A673 (cell line): ENCODE data around the gene WDR88. TPM values are rescaled to one million over a fixed set of nuclear protein-coding genes. Genes with fewer than 3 reads are reported as not detected.
"Not testable (repeated sequence)": the region's sequence is repeated elsewhere in the genome, so short reads cannot be mapped to it uniquely, and the experiment has no call there.

Experiments
- BruUV-seq: library from RNA; stranded (reverse); fragments of 400-500 nt; replicated peaks from 2 replicates; lab custom pipeline; 2021; lab: Mats Ljungman, UMichigan
- CTCF ChIA-PET: fragments of 300-600 bp; sonication (Branson Sonifier 250); formaldehyde crosslinking; loops from one replicate; lab custom pipeline; 2022; ENCODE audit warnings: antibody characterized with exemption; lab: Charles Lee
- POLR2A ChIA-PET: fragments of 300-600 bp; sonication (Branson Sonifier 250); formaldehyde crosslinking; loops from one replicate; lab custom pipeline; 2022; ENCODE audit warnings: antibody characterized with exemption; ENCODE audit not compliant: low non-redundant PET; lab: Charles Lee
- DNase-seq: peaks from one replicate; pipeline ENCODE4 v3.0.0-alpha.2; 2015; ENCODE audit warnings: low spot score
- H3K27ac ChIP-seq: fragments of 200-600 bp; sonication (generic); 2 replicates; pipeline ENCODE4 v1.5.1; 2016; ENCODE audit warnings: mixed run types, low read depth, mild to moderate bottlenecking, mixed read lengths, antibody characterized with exemption, low read length; ENCODE audit not compliant: poor library complexity, severe bottlenecking
- H3K27me3 ChIP-seq: fragments of 200-600 bp; sonication (generic); replicated peaks from 2 replicates; pipeline ENCODE4 v1.6.1; 2017; ENCODE audit warnings: mixed run types, low read depth, mild to moderate bottlenecking, mixed read lengths, antibody characterized with exemption, low read length; ENCODE audit not compliant: insufficient read depth, poor library complexity
- H3K36me3 ChIP-seq: fragments of 200-600 bp; sonication (generic); 2 replicates; pipeline ENCODE4 v1.6.1; 2016; ENCODE audit warnings: mixed run types, mild to moderate bottlenecking, mixed read lengths, antibody characterized with exemption, low read length; ENCODE audit not compliant: insufficient read depth, poor library complexity, severe bottlenecking
- H3K4me1 ChIP-seq: fragments of 200-600 bp; sonication (generic); 2 replicates; pipeline ENCODE4 v1.6.1; 2017; ENCODE audit warnings: mixed run types, mild to moderate bottlenecking, mixed read lengths, antibody characterized with exemption, low read length; ENCODE audit not compliant: insufficient read depth, poor library complexity, severe bottlenecking
- H3K4me3 ChIP-seq: fragments of 200-600 bp; sonication (generic); 2 replicates; pipeline ENCODE4 v1.5.1; 2016; ENCODE audit warnings: low read depth, mixed run types, mild to moderate bottlenecking, mixed read lengths, low read length; ENCODE audit not compliant: poor library complexity, severe bottlenecking
- H3K9me3 ChIP-seq: fragments of 200-600 bp; sonication (generic); 2 replicates; pipeline ENCODE4 v1.6.1; 2016; ENCODE audit warnings: mixed run types, low read depth, mild to moderate bottlenecking, mixed read lengths, antibody characterized with exemption, low read length; ENCODE audit not compliant: poor library complexity, severe bottlenecking
- EZH2 ChIP-seq: fragments of 200-600 bp; sonication (generic); IDR thresholded peaks from 2 replicates; pipeline ENCODE4 v1.6.1; 2017; ENCODE audit warnings: borderline replicate concordance, low read depth, mild to moderate bottlenecking, mixed read lengths, antibody characterized with exemption, low read length; ENCODE audit not compliant: poor library complexity, severe bottlenecking
- intact Hi-C: fragments of 100-400 bp; cut with micrococcal nuclease; formaldehyde crosslinking; loops from one replicate; pipeline ENCODE4 v1.10.0; 2022; ENCODE audit not compliant: unreplicated experiment
- total RNA-seq: library from RNA; stranded (reverse); gene quantifications from 2 replicates; pipeline ENCODE4 v1.2.3, GENCODE V29; 2021
- TF ChIP-seq, protein P1 (sequence below): fragments of 300-800, 200-600 bp; sonication (generic); conservative IDR thresholded peaks from 2 replicates; pipeline ENCODE4 v1.5.1; 2017; ENCODE audit warnings: low read depth, mild to moderate bottlenecking, antibody characterized with exemption, low read length, moderate library complexity, mixed read lengths

Gene WDR88
- total RNA-seq, 1 experiment from 2014 or later = not detected

DNA sequence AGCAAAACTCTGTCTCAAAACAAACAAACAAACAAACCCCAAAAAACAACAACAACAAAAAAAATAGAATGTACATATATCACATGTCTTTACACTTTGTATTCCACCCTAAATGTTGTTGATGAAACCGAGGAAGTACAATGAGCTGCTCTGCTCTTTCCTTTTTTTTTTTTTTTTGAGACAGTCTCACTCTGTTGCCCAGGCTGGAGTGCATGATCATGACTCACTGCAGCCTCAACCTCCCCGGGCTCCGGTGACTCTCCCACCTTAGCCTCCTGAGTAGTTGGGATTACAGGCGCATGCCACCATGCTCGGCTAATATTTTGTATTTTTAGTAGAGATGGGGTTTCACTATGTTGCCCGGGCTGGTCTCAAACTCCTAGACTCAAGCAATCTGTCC is 31.6 kb downstream of the WDR88 start:
- POLR2A ChIA-PET = no interaction called here
- no peaks in the 10 kb centered on the region for H3K4me1 ChIP-seq
- H3K4me3 ChIP-seq = no peak overlapping the region
- intact Hi-C loops = no loop called here
- BruUV-seq = no TSS peak
- no peaks in the 10 kb centered on the region for H3K27me3 ChIP-seq
- DNase-seq = no peak
- H3K36me3 ChIP-seq = no peaks in the 10 kb centered on the region
- no peaks in the 10 kb centered on the region for H3K9me3 ChIP-seq
- CTCF ChIA-PET = interaction anchor here (0.6 kb wide), 1 partner anchor 19 kb away, joined by 3 read pairs; no protein-coding TSS in a partner anchor
- no peak overlapping the region for H3K27ac ChIP-seq
- TF ChIP-seq, protein P1, sequence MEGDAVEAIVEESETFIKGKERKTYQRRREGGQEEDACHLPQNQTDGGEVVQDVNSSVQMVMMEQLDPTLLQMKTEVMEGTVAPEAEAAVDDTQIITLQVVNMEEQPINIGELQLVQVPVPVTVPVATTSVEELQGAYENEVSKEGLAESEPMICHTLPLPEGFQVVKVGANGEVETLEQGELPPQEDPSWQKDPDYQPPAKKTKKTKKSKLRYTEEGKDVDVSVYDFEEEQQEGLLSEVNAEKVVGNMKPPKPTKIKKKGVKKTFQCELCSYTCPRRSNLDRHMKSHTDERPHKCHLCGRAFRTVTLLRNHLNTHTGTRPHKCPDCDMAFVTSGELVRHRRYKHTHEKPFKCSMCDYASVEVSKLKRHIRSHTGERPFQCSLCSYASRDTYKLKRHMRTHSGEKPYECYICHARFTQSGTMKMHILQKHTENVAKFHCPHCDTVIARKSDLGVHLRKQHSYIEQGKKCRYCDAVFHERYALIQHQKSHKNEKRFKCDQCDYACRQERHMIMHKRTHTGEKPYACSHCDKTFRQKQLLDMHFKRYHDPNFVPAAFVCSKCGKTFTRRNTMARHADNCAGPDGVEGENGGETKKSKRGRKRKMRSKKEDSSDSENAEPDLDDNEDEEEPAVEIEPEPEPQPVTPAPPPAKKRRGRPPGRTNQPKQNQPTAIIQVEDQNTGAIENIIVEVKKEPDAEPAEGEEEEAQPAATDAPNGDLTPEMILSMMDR = no peak

- H3K4me3 ChIP-seq, H3K27ac ChIP-seq, H3K4me1 ChIP-seq, intact Hi-C loops, H3K27me3 ChIP-seq, H3K9me3 ChIP-seq, H3K36me3 ChIP-seq, DNase-seq, POLR2A ChIA-PET, BruUV-seq: not testable (repeated sequence)
- CTCF ChIA-PET = interaction anchor here (0.6 kb wide), 1 partner anchor 414 kb away, joined by 4 read pairs; no protein-coding TSS in a partner anchor
Observed at GRCh38 chr19:33166037-33166436, 34.1 kb downstream of the WDR88 start.

GRCh38 chr19:33167438-33167837 is 35.5 kb downstream of the WDR88 start:
- Histone ChIP-seq H3K36me3 (no peaks in the 10 kb centered on the region), H3K27ac (no peak overlapping the region), H3K27me3 (no peaks in the 10 kb centered on the region), H3K4me3 (no peak overlapping the region), H3K4me1 (no peaks in the 10 kb centered on the region), H3K9me3 (no peaks in the 10 kb centered on the region)
- TF ChIP-seq, protein P1 = no peak
- TF ChIP-seq EZH2 = no peak
- intact Hi-C loops = no loop called here
- no TSS peak for BruUV-seq
- CTCF ChIA-PET = no interaction called here
- no peak for DNase-seq
- POLR2A ChIA-PET = no interaction called here

DNA sequence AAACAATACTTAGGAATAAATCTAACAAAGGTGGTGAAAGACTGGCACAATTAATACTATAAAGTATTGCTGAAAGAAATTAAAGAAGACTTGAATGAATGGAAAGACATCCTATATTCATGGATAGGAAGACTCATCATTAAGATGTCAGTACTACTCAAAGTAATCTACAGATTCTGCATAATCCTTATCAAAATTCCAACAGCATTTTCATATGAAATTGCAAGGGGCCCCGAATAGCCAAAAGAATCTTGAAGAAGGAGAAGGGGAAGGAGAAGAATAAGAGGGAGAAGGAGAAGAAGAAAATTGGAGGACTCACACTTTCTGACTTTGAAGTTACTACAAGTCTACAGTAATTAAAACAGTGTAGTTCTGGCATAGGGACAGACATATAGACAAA is 36.6 kb downstream of the WDR88 start:
- BruUV-seq = no TSS peak
- Histone ChIP-seq H3K4me1 (no peaks in the 10 kb centered on the region), H3K4me3 (no peak overlapping the region), H3K9me3 (no peaks in the 10 kb centered on the region), H3K27me3 (no peaks in the 10 kb centered on the region), H3K36me3 (no peaks in the 10 kb centered on the region), H3K27ac (no peak overlapping the region)
- TF ChIP-seq EZH2 = no peak
- TF ChIP-seq, protein P1 = no peak
- CTCF ChIA-PET = no interaction called here
- no peak for DNase-seq
- intact Hi-C loops = no loop called here
- POLR2A ChIA-PET = no interaction called here
